Mucosa of rectum (tissue), 2 donors: ENCODE results near the gene ZKSCAN4.

Experiments
- H3K27ac ChIP-seq, 2 donors: one replicate each; pipeline ENCODE4 v1.7.0; 2013; ENCODE audit warnings: inconsistent platforms in 2 of 2, low read depth in 2 of 2, low read length in 2 of 2
- H3K27me3 ChIP-seq, 2 donors: one replicate each; pipeline ENCODE4 v1.7.0; 2013; ENCODE audit warnings: low read length in 2 of 2; ENCODE audit not compliant: control insufficient read depth in 2 of 2, insufficient read depth in 2 of 2
- H3K36me3 ChIP-seq, 2 donors: one replicate each; pipeline ENCODE4 v1.7.0; 2013; ENCODE audit warnings: low read length in 2 of 2; ENCODE audit not compliant: control insufficient read depth in 2 of 2, insufficient read depth in 2 of 2
- H3K4me1 ChIP-seq, 2 donors: one replicate each; pipeline ENCODE4 v1.7.0; 2013; ENCODE audit warnings: low read length in 2 of 2, mild to moderate bottlenecking in 1 of 2; ENCODE audit not compliant: control insufficient read depth in 2 of 2, insufficient read depth in 2 of 2
- H3K4me3 ChIP-seq, 2 donors: one replicate each; pipeline ENCODE4 v1.7.0; 2013; ENCODE audit warnings: low read length in 2 of 2
- H3K9ac ChIP-seq, 2 donors: one replicate each; pipeline ENCODE4 v1.7.0; 2013; ENCODE audit warnings: low read length in 2 of 2, low read depth in 1 of 2, mild to moderate bottlenecking in 1 of 2
- H3K9me3 ChIP-seq, 2 donors: one replicate each; pipeline ENCODE4 v1.7.0; 2013; ENCODE audit warnings: low read length in 2 of 2; ENCODE audit not compliant: control insufficient read depth in 2 of 2
- donor health status: healthy.
- donor health status: Normal muscosa, but diverticular disease.

Gene ZKSCAN4

DNA sequence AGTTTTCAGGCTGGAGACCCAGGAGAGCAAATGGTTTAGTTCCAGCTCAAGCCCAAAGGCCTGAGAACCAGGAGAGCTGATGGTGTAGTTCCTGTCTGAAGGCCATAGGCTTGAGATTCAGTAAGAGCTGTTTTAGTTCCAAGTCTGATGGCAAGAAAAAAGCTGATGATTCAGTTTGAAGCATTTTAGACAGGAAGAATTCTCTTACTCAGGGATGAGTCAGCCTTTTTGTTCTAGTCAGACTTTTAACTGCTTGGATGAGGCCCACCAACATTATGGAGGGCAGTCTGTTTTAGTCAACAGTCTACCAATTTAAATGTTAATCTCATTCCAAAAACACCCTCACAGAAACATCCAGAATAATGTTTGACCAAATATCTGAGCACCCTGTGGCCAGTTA lies 17.4 kb upstream of the ZKSCAN4 start:
- peaks cover 0 to 9% of the 10 kb centered on the region in 2 donors for H3K4me1 ChIP-seq
- no peak overlapping the region for H3K9ac ChIP-seq
- no peaks in the 10 kb centered on the region for H3K27me3 ChIP-seq
- H3K9me3 ChIP-seq = no peaks in the 10 kb centered on the region
- H3K27ac ChIP-seq = no peak overlapping the region
- no peak overlapping the region for H3K4me3 ChIP-seq
- peaks cover 10 to 17% of the 10 kb centered on the region in 2 donors for H3K36me3 ChIP-seq

DNA sequence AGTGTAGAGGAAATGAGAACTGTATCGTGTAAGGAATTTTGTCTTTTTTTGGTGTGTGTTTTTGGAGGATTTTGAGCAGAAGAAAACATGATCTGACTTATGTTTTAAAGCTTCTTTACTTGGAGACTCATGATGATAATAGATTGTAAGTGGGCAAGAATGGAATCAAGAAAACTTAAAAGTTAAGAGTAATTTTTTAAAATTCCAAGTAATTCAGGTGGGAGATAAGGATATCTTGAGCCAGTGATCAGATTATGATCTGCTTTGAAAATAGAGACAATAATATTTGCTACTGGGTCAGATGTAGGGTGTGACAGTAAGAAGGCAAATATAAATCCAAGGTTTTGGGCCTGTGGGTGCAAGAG lies 15.6 kb upstream of the ZKSCAN4 start:
- Histone ChIP-seq H3K36me3 (peaks cover 2 to 10% of the 10 kb centered on the region in 2 donors), H3K4me1 (peaks cover 0 to 9% of the 10 kb centered on the region in 2 donors), H3K4me3 (peak overlapping the region; percentile 81 to 93), H3K27ac (peak overlapping the region in 1 of 2 donors; percentile 80), H3K9ac (peak overlapping the region; percentile 87 to 88), H3K9me3 (no peaks in the 10 kb centered on the region), H3K27me3 (no peaks in the 10 kb centered on the region)

GRCh38 chr6:28266962-28267694 lies 15.1 kb upstream of the ZKSCAN4 start, which contains the start of gene ZSCAN26:
TSS of gene ZSCAN26 (plus strand) at chr6:28267143. CDS start at chr6:28271920, 4,777 bp downstream.
- Histone ChIP-seq H3K4me3 (peak within 1 kb of the TSS; percentile 81 to 93), H3K27me3 (no peaks in the 10 kb centered on the region)

DNA sequence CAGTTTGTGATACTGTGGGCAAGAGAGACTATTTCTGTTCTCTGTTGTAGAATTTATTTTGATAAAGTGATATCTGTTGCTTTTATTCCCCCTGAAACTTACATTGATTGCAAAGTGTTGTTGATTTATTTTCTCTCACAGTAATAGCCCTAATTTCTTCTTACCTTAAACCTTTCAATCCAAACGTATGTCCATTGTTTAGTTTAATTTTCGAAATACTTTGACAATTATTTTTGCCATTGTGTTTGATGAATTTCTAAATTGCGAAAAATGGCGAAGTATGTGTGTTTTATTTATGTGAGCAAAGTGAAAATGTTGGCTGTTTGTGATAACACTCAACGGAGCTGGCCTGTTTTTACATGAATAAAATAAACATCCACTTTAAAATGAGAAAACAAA lies 14.5 kb upstream of the ZKSCAN4 start:
- Histone ChIP-seq H3K9me3 (no peaks in the 10 kb centered on the region), H3K4me1 (peaks cover 0 to 9% of the 10 kb centered on the region in 2 donors), H3K4me3 (peak overlapping the region; percentile 81 to 93), H3K27me3 (no peaks in the 10 kb centered on the region), H3K36me3 (no peaks in the 10 kb centered on the region), H3K9ac (peak overlapping the region; percentile 87 to 88), H3K27ac (peak overlapping the region; percentile 73 to 80)

More at GRCh38 chr6:28266962-28267694, 15.1 kb upstream of the ZKSCAN4 start, which contains the start of gene ZSCAN26:
- H3K9ac ChIP-seq = peak within 1 kb of the TSS; percentile 87 to 88
- peak within 1 kb of the TSS; percentile 73 to 80 for H3K27ac ChIP-seq
- H3K36me3 ChIP-seq = peaks cover 0 to 5% of the 10 kb centered on the region in 2 donors
- H3K4me1 ChIP-seq = peaks cover 0 to 9% of the 10 kb centered on the region in 2 donors
- H3K9me3 ChIP-seq = no peaks in the 10 kb centered on the region

GRCh38 chr6:28264834-28265401 lies 12.8 kb upstream of the ZKSCAN4 start:
- Histone ChIP-seq H3K9ac (no peak overlapping the region), H3K9me3 (no peaks in the 10 kb centered on the region), H3K27me3 (no peaks in the 10 kb centered on the region), H3K4me3 (no peak overlapping the region), H3K36me3 (no peaks in the 10 kb centered on the region), H3K4me1 (peaks cover 0 to 9% of the 10 kb centered on the region in 2 donors), H3K27ac (no peak overlapping the region)

- Histone ChIP-seq H3K4me3 (no peak overlapping the region), H3K9me3 (no peaks in the 10 kb centered on the region), H3K4me1 (peaks cover 0 to 9% of the 10 kb centered on the region in 2 donors), H3K36me3 (no peaks in the 10 kb centered on the region), H3K27me3 (peaks cover 0 to under 1% of the 10 kb centered on the region in 2 donors), H3K27ac (no peak overlapping the region), H3K9ac (no peak overlapping the region)
Observed at GRCh38 chr6:28263922-28264321, 11.9 kb upstream of the ZKSCAN4 start.

DNA sequence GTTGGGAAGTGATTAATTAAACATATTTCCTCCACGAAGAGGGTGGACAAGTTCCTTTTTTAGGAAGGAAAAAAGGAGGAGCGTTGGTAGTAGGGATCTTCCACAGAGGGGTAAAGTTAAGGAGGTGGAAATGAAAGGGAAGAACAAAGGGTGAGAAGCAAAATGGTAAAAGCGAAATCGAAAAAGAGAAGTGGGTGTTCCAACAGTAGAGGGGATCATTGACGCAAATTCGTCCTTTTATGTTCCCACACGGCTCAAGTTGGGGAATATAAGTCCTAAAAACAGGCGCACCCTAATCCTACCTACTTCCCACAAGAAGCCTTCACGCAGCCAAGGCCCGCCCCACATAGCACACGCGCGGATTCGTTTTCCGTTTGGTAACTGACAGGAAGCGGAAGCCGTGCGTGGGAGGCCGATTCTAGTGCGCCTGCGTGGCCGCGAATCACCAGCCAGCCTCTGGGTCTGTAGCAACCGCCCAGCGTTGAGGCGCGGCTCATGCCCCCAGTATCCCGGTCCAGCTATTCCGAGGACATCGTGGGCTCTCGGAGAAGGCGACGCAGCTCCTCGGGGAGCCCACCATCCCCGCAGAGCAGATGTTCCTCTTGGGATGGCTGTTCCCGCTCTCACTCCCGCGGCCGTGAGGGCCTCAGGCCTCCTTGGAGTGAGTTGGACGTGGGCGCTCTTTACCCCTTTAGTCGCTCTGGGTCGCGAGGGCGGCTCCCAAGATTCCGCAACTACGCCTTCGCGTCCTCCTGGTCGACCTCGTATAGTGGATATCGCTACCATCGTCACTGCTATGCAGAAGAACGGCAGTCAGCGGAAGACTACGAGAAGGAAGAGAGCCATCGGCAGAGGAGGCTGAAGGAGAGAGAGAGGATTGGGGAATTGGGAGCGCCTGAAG lies 7.1 kb upstream of the ZKSCAN4 start, which contains the start of gene NKAPL:
TSS of gene NKAPL (plus strand) at position 421 of the 901 bp plus-strand sequence. CDS start at position 496, 75 bp downstream.
- Histone ChIP-seq H3K36me3 (no peaks in the 10 kb centered on the region), H3K27ac (no peak within 1 kb of the TSS), H3K4me3 (peak within 1 kb of the TSS; percentile 49 to 71), H3K27me3 (peaks cover 0 to 2% of the 10 kb centered on the region in 2 donors), H3K9ac (no peak within 1 kb of the TSS), H3K9me3 (no peaks in the 10 kb centered on the region), H3K4me1 (no peaks in the 10 kb centered on the region)

DNA sequence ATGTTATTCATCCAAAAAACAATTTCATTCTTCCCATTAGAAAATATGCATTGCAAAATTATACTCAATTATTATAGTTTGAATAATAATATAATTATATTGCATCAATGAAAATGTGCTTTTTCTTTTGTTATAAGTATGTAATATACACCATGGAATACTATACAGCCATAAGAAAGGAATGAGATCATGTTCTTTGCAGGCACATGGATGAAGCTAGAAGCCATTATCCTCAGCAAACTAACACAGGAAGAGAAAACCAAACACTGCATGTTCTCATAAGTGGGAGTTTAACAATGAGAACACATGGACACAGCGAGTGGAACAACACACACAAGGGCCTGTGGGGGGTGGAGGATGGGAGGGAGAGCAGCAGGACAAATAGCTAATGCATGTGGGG lies 5.0 kb upstream of the ZKSCAN4 start:
- Histone ChIP-seq H3K27ac (no peak overlapping the region), H3K9me3 (no peaks in the 10 kb centered on the region), H3K36me3 (no peaks in the 10 kb centered on the region), H3K27me3 (peaks cover 0 to 2% of the 10 kb centered on the region in 2 donors), H3K4me1 (peaks cover 3 to 6% of the 10 kb centered on the region in 2 donors), H3K4me3 (no peak overlapping the region), H3K9ac (no peak overlapping the region)

GRCh38 chr6:28254121-28254519 lies 2.1 kb upstream of the ZKSCAN4 start:
- Histone ChIP-seq H3K9ac (no peak overlapping the region), H3K36me3 (no peaks in the 10 kb centered on the region), H3K9me3 (no peaks in the 10 kb centered on the region), H3K4me1 (peaks cover 3 to 11% of the 10 kb centered on the region in 2 donors), H3K27ac (no peak overlapping the region), H3K27me3 (peaks cover 0 to 2% of the 10 kb centered on the region in 2 donors), H3K4me3 (no peak overlapping the region)
